Endothelial cell of umbilical vein (primary cell): ENCODE measurements around the gene LARGE1. TPM values are rescaled to one million over a fixed set of nuclear protein-coding genes. Genes with fewer than 3 reads are reported as not detected.

Experiments used
- BruUV-seq: library from RNA; stranded (reverse); fragments of 400-500 nt; replicated peaks from 2 replicates; lab custom pipeline; 2021; lab: Mats Ljungman, UMichigan
- CTCF ChIA-PET: fragments of 300-600, 350-600 bp; sonication (Branson Sonifier 250); formaldehyde crosslinking; loops from one replicate; lab custom pipeline; 2021; ENCODE audit warnings: antibody characterized with exemption, inconsistent platforms; lab: Charles Lee
- POLR2A ChIA-PET: fragments of 300-600, 350-600 bp; sonication (Branson Sonifier 250); formaldehyde crosslinking; loops from one replicate; lab custom pipeline; 2021; ENCODE audit warnings: antibody characterized with exemption, inconsistent platforms; lab: Charles Lee
- DNase-seq: peaks from one replicate; pipeline ENCODE4 v3.0.0-alpha.2; 2011; ENCODE audit warnings: low read depth, low spot score
- FAIRE-seq: peaks from 2 replicates; lab custom pipeline; 2011; peaks lifted over from hg19 to GRCh38; lab: Jason Lieb, UNC
- H2AFZ ChIP-seq: 2 replicates; pipeline ENCODE4 v1.6.0; 2012; ENCODE audit warnings: low read depth, low read length, control low read depth, inconsistent platforms
- H3K27ac ChIP-seq: 2 replicates; pipeline ENCODE4 v1.5.1; 2011; ENCODE audit warnings: low read depth, mild to moderate bottlenecking, control low read depth, low read length, moderate library complexity; ENCODE audit not compliant: insufficient read depth
- H3K27me3 ChIP-seq, 2 experiments: 2 replicates each; pipeline versions ENCODE4 v1.6.0 to v1.6.1; 2011; ENCODE audit warnings: low read length in 2 of 2, mixed read lengths in 1 of 2; ENCODE audit not compliant: control insufficient read depth in 2 of 2, insufficient read depth in 2 of 2
- H3K36me3 ChIP-seq, 2 experiments: 2 replicates in 1 of 2; 3 replicates in 1 of 2; pipeline ENCODE4 v1.5.1; 2011; ENCODE audit warnings: low read length in 2 of 2, mild to moderate bottlenecking in 1 of 2, moderate library complexity in 1 of 2; ENCODE audit not compliant: control insufficient read depth in 2 of 2, insufficient read depth in 2 of 2; ENCODE audit errors: extremely low read depth in 1 of 2
- H3K4me1 ChIP-seq: 3 replicates; pipeline ENCODE4 v1.5.1; 2011; ENCODE audit warnings: mild to moderate bottlenecking, low read length; ENCODE audit not compliant: control insufficient read depth, insufficient read depth; ENCODE audit errors: extremely low read depth
- H3K4me2 ChIP-seq: 2 replicates; pipeline ENCODE4 v1.6.1; 2011; ENCODE audit warnings: low read length, control low read depth, mixed read lengths; ENCODE audit not compliant: insufficient read depth
- H3K4me3 ChIP-seq, 3 experiments: fragments of 200-600 bp in 1 of 3; sonication (generic), shearing (Covaris generic) in 1 of 3; replicated peaks in 1 of 3; 2 replicates each; pipeline ENCODE4 v1.5.1; 2011 to 2016; ENCODE audit warnings: control low read depth in 3 of 3, low read length in 3 of 3, mild to moderate bottlenecking in 2 of 3, inconsistent platforms in 1 of 3, low read depth in 1 of 3, moderate library complexity in 1 of 3; ENCODE audit not compliant: insufficient read depth in 1 of 3
- H3K79me2 ChIP-seq: 2 replicates; pipeline ENCODE4 v1.6.0; 2012; ENCODE audit warnings: low read length, inconsistent platforms; ENCODE audit not compliant: control insufficient read depth, insufficient read depth
- H3K9ac ChIP-seq: replicated peaks from 2 replicates; pipeline ENCODE3; 2011; ENCODE audit warnings: low read length, control low read depth; ENCODE audit not compliant: insufficient read depth; ENCODE audit errors: extremely low read depth
- H3K9me1 ChIP-seq: replicated peaks from 3 replicates; pipeline ENCODE4 v1.6.0; 2011; ENCODE audit warnings: mild to moderate bottlenecking, low read length; ENCODE audit not compliant: control insufficient read depth, insufficient read depth; ENCODE audit errors: extremely low read depth
- H3K9me3 ChIP-seq: replicated peaks from 2 replicates; pipeline ENCODE4 v1.5.1; 2012; ENCODE audit warnings: low read length, inconsistent platforms; ENCODE audit not compliant: control insufficient read depth, insufficient read depth
- H4K20me1 ChIP-seq: replicated peaks from 2 replicates; pipeline ENCODE3; 2011; ENCODE audit warnings: mild to moderate bottlenecking, low read length; ENCODE audit not compliant: control insufficient read depth, insufficient read depth; ENCODE audit errors: extremely low read depth
- EZH2 ChIP-seq: IDR thresholded peaks from 2 replicates; pipeline ENCODE4 v1.6.1; 2012; ENCODE audit warnings: borderline replicate concordance, low read depth, mild to moderate bottlenecking, moderate library complexity, low read length, inconsistent platforms; ENCODE audit not compliant: severe bottlenecking
- FOS ChIP-seq: IDR thresholded peaks from 2 replicates; pipeline ENCODE4 v1.6.1; 2011; ENCODE audit warnings: mild to moderate bottlenecking, low read length, moderate library complexity, borderline replicate concordance; ENCODE audit not compliant: insufficient read depth
- GATA2 ChIP-seq: IDR thresholded peaks from 2 replicates; pipeline ENCODE4 v1.7.0; 2011; ENCODE audit warnings: low read depth, mild to moderate bottlenecking, moderate library complexity, mixed read lengths, low read length; ENCODE audit not compliant: insufficient read length, insufficient read depth
- JUN ChIP-seq: IDR thresholded peaks from 2 replicates; pipeline ENCODE4 v1.6.1; 2011; ENCODE audit warnings: borderline replicate concordance, low read depth; ENCODE audit not compliant: insufficient read length, insufficient read depth
- MYC ChIP-seq: IDR thresholded peaks from one replicate; pipeline ENCODE4 v1.6.1; 2011; ENCODE audit warnings: mild to moderate bottlenecking, low read depth, low read length
- POLR2A ChIP-seq: IDR thresholded peaks from 2 replicates; pipeline ENCODE4 v1.6.1; 2012; ENCODE audit warnings: low read depth, mild to moderate bottlenecking, control low read depth, low read length
- POLR2AphosphoS5 ChIP-seq: IDR thresholded peaks from 2 replicates; pipeline ENCODE4 v1.6.1; 2012; ENCODE audit warnings: low read depth, mild to moderate bottlenecking, control low read depth, low read length, moderate library complexity; ENCODE audit not compliant: insufficient read depth
- dilution Hi-C: fragments of 300-500 bp; cut with MboI; formaldehyde crosslinking; loops from one replicate; pipeline ENCODE4 v1.15.0; 2019; ENCODE audit warnings: low sequenced_read_pairs; ENCODE audit not compliant: extremely low pct_ligation_motif_present
- intact Hi-C: fragments of 100-400 bp; cut with micrococcal nuclease; formaldehyde crosslinking; loops from one replicate; pipeline ENCODE4 v1.10.0; 2022
- polyA plus RNA-seq, 4 experiments: library from polyadenylated mRNA; depleted of rRNA in 3 of 4; stranded (reverse) in 3 of 4; unstranded in 1 of 4; fragments of >200 nt; gene quantifications; 2 replicates each; pipeline versions ENCODE4 v1.2.1 to v1.2.3, GENCODE V29; 2011 to 2012; ENCODE audit warnings: missing spikeins in 1 of 4
- total RNA-seq: library from RNA; stranded (reverse); gene quantifications from 2 replicates; pipeline ENCODE4 v1.2.3, GENCODE V29; 2021
- TF ChIP-seq, protein P1 (sequence below), 2 donors: IDR thresholded peaks; 1 replicate in 1 of 2; 2 replicates in 1 of 2; pipeline ENCODE4 v1.5.1; 2011; ENCODE audit warnings: low read length in 2 of 2, mild to moderate bottlenecking in 2 of 2, moderate library complexity in 2 of 2, control low read depth in 1 of 2, inconsistent platforms in 1 of 2, low read depth in 1 of 2; ENCODE audit not compliant: insufficient read depth in 1 of 2; ENCODE audit errors: extremely low read depth in 1 of 2
- TF ChIP-seq, protein P2 (sequence below): IDR thresholded peaks from 2 replicates; pipeline ENCODE4 v1.6.1; 2011; ENCODE audit not compliant: insufficient read depth, insufficient read length

Gene LARGE1
- total and polyA plus RNA-seq, 2 donors (not counting 3 experiments of a cell fraction or from before 2014, with no cell fraction given), result 0.95 to 4.4 TPM

DNA sequence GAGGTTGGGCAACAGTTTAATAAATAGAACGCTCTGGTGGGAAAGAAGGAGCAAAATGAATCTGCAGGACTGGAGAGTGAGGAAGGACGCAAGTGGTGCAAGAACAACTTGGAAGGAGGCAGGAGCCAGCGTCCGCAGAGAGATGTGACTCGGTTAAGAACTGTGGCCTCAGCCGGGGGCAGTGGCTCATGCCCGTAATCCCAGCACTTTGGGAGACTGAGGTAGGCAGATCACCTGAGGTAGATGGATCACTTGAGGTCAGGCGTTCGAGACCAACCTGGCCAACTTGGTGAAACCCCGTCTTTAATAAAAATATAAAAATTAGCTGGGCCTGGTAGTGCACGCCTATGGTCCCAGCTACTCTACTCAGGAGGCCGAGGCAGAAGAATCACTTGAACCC lies 319.7 kb downstream of the LARGE1 start:
- H3K27ac ChIP-seq, result no peak overlapping the region
- FAIRE-seq (no peak), DNase-seq (no peak)
- H3K9ac ChIP-seq, result no peak overlapping the region
- H3K4me1 ChIP-seq, result no peaks in the 10 kb centered on the region
- CTCF ChIA-PET, result no interaction called here
- intact Hi-C loops, result no loop called here
- H3K9me1 ChIP-seq, result no peaks in the 10 kb centered on the region
- no peaks in the 10 kb centered on the region for H4K20me1 ChIP-seq
- H3K9me3 ChIP-seq, result peaks cover 11% of the 10 kb centered on the region
- H3K27me3 ChIP-seq, result no peaks in the 10 kb centered on the region
- no peak overlapping the region for H3K4me3 ChIP-seq
- BruUV-seq, result no TSS peak
- POLR2A ChIA-PET, result no interaction called here
- dilution Hi-C loops, result no loop called here
- no peak overlapping the region for H2AFZ ChIP-seq
- H3K36me3 ChIP-seq, result no peaks in the 10 kb centered on the region
- TF ChIP-seq EZH2, result no peak
- TF ChIP-seq FOS, result no peak
- no peak for TF ChIP-seq GATA2
- TF ChIP-seq, protein P1, sequence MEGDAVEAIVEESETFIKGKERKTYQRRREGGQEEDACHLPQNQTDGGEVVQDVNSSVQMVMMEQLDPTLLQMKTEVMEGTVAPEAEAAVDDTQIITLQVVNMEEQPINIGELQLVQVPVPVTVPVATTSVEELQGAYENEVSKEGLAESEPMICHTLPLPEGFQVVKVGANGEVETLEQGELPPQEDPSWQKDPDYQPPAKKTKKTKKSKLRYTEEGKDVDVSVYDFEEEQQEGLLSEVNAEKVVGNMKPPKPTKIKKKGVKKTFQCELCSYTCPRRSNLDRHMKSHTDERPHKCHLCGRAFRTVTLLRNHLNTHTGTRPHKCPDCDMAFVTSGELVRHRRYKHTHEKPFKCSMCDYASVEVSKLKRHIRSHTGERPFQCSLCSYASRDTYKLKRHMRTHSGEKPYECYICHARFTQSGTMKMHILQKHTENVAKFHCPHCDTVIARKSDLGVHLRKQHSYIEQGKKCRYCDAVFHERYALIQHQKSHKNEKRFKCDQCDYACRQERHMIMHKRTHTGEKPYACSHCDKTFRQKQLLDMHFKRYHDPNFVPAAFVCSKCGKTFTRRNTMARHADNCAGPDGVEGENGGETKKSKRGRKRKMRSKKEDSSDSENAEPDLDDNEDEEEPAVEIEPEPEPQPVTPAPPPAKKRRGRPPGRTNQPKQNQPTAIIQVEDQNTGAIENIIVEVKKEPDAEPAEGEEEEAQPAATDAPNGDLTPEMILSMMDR (IDR thresholded peaks at IDR 0.05; ENCODE audit: extremely low read depth in 1 of 2, insufficient read depth in 1 of 2, low read depth in 1 of 2, low read length in 2 of 2), result no peak
- no peak for TF ChIP-seq MYC
- no peak for TF ChIP-seq POLR2A
- no peak for TF ChIP-seq JUN
- no peak for TF ChIP-seq POLR2AphosphoS5
- TF ChIP-seq, protein P2, sequence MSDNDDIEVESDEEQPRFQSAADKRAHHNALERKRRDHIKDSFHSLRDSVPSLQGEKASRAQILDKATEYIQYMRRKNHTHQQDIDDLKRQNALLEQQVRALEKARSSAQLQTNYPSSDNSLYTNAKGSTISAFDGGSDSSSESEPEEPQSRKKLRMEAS, result no peak
- no peaks in the 10 kb centered on the region for H3K79me2 ChIP-seq
- no peak overlapping the region for H3K4me2 ChIP-seq
